Liver (tissue), 9 donors: Measurements from ENCODE around the gene TMEM14A. TPM values are rescaled to one million over a fixed set of nuclear protein-coding genes. Genes with fewer than 3 reads are reported as not detected.

ENCODE experiments used
- DNase-seq: peaks from one replicate; pipeline ENCODE4 v3.0.0-alpha.2; 2017; ENCODE audit warnings: low spot score
- H3K27ac ChIP-seq, 2 donors: one replicate each; pipeline ENCODE4 v1.7.0; 2013; ENCODE audit warnings: inconsistent platforms in 2 of 2, low read length in 2 of 2, control low read depth in 1 of 2, low read depth in 1 of 2, mild to moderate bottlenecking in 1 of 2
- H3K27me3 ChIP-seq, 4 donors: one replicate each; pipeline versions ENCODE4 v1.6.1 to v1.7.0; 2013; ENCODE audit warnings: low read length in 3 of 4, inconsistent platforms in 1 of 4, mild to moderate bottlenecking in 1 of 4, moderate library complexity in 1 of 4; ENCODE audit not compliant: control insufficient read depth in 4 of 4, insufficient read depth in 4 of 4
- H3K36me3 ChIP-seq, 4 donors: one replicate each; pipeline versions ENCODE4 v1.6.1 to v1.7.0; 2013; ENCODE audit warnings: low read length in 3 of 4, mild to moderate bottlenecking in 3 of 4, low read depth in 1 of 4, moderate library complexity in 1 of 4; ENCODE audit not compliant: control insufficient read depth in 4 of 4, insufficient read depth in 3 of 4
- H3K4me1 ChIP-seq, 4 donors: one replicate each; pipeline versions ENCODE4 v1.6.1 to v1.7.0; 2013; ENCODE audit warnings: low read length in 3 of 4, mild to moderate bottlenecking in 3 of 4, moderate library complexity in 1 of 4; ENCODE audit not compliant: control insufficient read depth in 4 of 4, insufficient read depth in 4 of 4
- H3K4me3 ChIP-seq, 3 donors: one replicate each; pipeline versions ENCODE4 v1.6.1 to v1.7.0; 2013; ENCODE audit warnings: low read length in 3 of 3, control low read depth in 1 of 3, low read depth in 1 of 3, mild to moderate bottlenecking in 1 of 3
- H3K9ac ChIP-seq, 2 donors: one replicate each; pipeline ENCODE4 v1.7.0; 2013; ENCODE audit warnings: low read length in 2 of 2, mild to moderate bottlenecking in 2 of 2, moderate library complexity in 2 of 2, control low read depth in 1 of 2, low read depth in 1 of 2
- H3K9me3 ChIP-seq, 4 donors: one replicate each; pipeline versions ENCODE4 v1.6.1 to v1.7.0; 2013; ENCODE audit warnings: low read length in 3 of 4; ENCODE audit not compliant: control insufficient read depth in 4 of 4
- CTCF ChIP-seq: fragments of 150-350 bp; IDR thresholded peaks from 2 replicates; pipeline ENCODE4 v1.5.1; 2017; ENCODE audit warnings: improper control_type of control experiment, low read depth, low read length; ENCODE audit not compliant: missing input control
- FOXA1 ChIP-seq: IDR thresholded peaks from 2 replicates; pipeline ENCODE4 v1.6.1; 2016; ENCODE audit warnings: antibody characterized with exemption
- FOXA2 ChIP-seq: IDR thresholded peaks from 2 replicates; pipeline ENCODE4 v1.6.1; 2016; ENCODE audit warnings: antibody characterized with exemption
- GABPA ChIP-seq, 2 donors: IDR thresholded peaks in 1 of 2; conservative IDR thresholded peaks in 1 of 2; 2 replicates each; pipeline ENCODE4 v1.6.1; 2016; ENCODE audit warnings: antibody characterized with exemption in 2 of 2, mild to moderate bottlenecking in 1 of 2, moderate library complexity in 1 of 2
- HNF4G ChIP-seq: IDR thresholded peaks from 2 replicates; pipeline ENCODE4 v1.6.1; 2016; ENCODE audit warnings: antibody characterized with exemption
- NR2F2 ChIP-seq: IDR thresholded peaks from 2 replicates; pipeline ENCODE4 v1.6.1; 2016; ENCODE audit warnings: antibody characterized with exemption
- RAD21 ChIP-seq, 2 donors: IDR thresholded peaks; 2 replicates each; pipeline ENCODE4 v1.6.1; 2016; ENCODE audit warnings: antibody characterized with exemption in 2 of 2, mild to moderate bottlenecking in 2 of 2
- SP1 ChIP-seq: IDR thresholded peaks from 2 replicates; pipeline ENCODE4 v1.6.1; 2018; ENCODE audit warnings: antibody characterized with exemption, mild to moderate bottlenecking
- TAF1 ChIP-seq: conservative IDR thresholded peaks from 2 replicates; pipeline ENCODE4 v1.6.1; 2016; ENCODE audit warnings: antibody characterized with exemption, mild to moderate bottlenecking
- YY1 ChIP-seq: IDR thresholded peaks from 2 replicates; pipeline ENCODE4 v1.6.1; 2016; ENCODE audit warnings: antibody characterized with exemption, mild to moderate bottlenecking
- ZBTB33 ChIP-seq: IDR thresholded peaks from 2 replicates; pipeline ENCODE4 v1.6.1; 2016; ENCODE audit warnings: antibody characterized with exemption
- WGBS: extraction: QIAGEN DNeasy Blood & Tissue Kit; methylation state at CpG from one replicate; pipeline ENCODE4 v1.1.7; 2013; 5-methylcytosine and 5-hydroxymethylcytosine counted together
- polyA plus RNA-seq, 2 donors: library from polyadenylated mRNA; stranded (reverse) in 1 of 2; unstranded in 1 of 2; fragments of 200-250 nt in 1 of 2; fragments of >200 nt in 1 of 2; fragmentation: Nextera tagmentation in 1 of 2; extraction: Ambion mirVana in 1 of 2; gene quantifications; one replicate each; pipeline versions ENCODE4 v1.2.1 to v1.2.3, GENCODE V29; 2013 to 2015
- total RNA-seq, 2 donors: library from RNA; depleted of rRNA; stranded (reverse); fragments of >200 nt; gene quantifications; one replicate each; pipeline ENCODE4 v1.2.3, GENCODE V29; 2014
- TF ChIP-seq, protein P1 (sequence below): IDR thresholded peaks from 2 replicates; pipeline ENCODE4 v1.6.1; 2016; ENCODE audit warnings: antibody characterized with exemption
- TF ChIP-seq, protein P2 (sequence below): IDR thresholded peaks from 2 replicates; pipeline ENCODE4 v1.6.1; 2016; ENCODE audit warnings: antibody characterized with exemption
- TF ChIP-seq, protein P3 (sequence below): IDR thresholded peaks from 2 replicates; pipeline ENCODE4 v1.6.1; 2016; ENCODE audit warnings: antibody characterized with exemption, mild to moderate bottlenecking
- donor health status: healthy.
- donor health status: healthy.
- donor health status: healthy.
- donor health status: healthy.
- donor health status: healthy.

TMEM14A gene
- total and polyA plus RNA-seq, 4 donors, result 15.6 to 63.6 (median 22.9) TPM

GRCh38 chr6:52645976-52646375 is 24.9 kb upstream of the TMEM14A start:
- DNase-seq, result no peak
- H3K27ac ChIP-seq, result no peak overlapping the region
- H3K27me3 ChIP-seq, result no peaks in the 10 kb centered on the region
- H3K9me3 ChIP-seq, result no peaks in the 10 kb centered on the region
- H3K4me1 ChIP-seq, result no peaks in the 10 kb centered on the region
- H3K36me3 ChIP-seq, result no peaks in the 10 kb centered on the region
- 90% methylated on average over 4 of the region's 4 CpGs for WGBS
- H3K9ac ChIP-seq, result no peak overlapping the region
- TF ChIP-seq NR2F2 (no peak), YY1 (no peak), HNF4G (no peak), GABPA (IDR thresholded peaks at IDR 0.05 in 1 of 2, conservative IDR thresholded peaks at IDR 0.05 in 1 of 2) (no peak), TAF1 (no peak), FOXA1 (no peak), SP1 (no peak), FOXA2 (no peak), RAD21 (IDR thresholded peaks at IDR 0.05) (no peak), ZBTB33 (no peak)
- TF ChIP-seq, protein P1, sequence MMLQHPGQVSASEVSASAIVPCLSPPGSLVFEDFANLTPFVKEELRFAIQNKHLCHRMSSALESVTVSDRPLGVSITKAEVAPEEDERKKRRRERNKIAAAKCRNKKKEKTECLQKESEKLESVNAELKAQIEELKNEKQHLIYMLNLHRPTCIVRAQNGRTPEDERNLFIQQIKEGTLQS, result no peak
- TF ChIP-seq, protein P2, sequence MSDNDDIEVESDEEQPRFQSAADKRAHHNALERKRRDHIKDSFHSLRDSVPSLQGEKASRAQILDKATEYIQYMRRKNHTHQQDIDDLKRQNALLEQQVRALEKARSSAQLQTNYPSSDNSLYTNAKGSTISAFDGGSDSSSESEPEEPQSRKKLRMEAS, result no peak
- TF ChIP-seq, protein P3, sequence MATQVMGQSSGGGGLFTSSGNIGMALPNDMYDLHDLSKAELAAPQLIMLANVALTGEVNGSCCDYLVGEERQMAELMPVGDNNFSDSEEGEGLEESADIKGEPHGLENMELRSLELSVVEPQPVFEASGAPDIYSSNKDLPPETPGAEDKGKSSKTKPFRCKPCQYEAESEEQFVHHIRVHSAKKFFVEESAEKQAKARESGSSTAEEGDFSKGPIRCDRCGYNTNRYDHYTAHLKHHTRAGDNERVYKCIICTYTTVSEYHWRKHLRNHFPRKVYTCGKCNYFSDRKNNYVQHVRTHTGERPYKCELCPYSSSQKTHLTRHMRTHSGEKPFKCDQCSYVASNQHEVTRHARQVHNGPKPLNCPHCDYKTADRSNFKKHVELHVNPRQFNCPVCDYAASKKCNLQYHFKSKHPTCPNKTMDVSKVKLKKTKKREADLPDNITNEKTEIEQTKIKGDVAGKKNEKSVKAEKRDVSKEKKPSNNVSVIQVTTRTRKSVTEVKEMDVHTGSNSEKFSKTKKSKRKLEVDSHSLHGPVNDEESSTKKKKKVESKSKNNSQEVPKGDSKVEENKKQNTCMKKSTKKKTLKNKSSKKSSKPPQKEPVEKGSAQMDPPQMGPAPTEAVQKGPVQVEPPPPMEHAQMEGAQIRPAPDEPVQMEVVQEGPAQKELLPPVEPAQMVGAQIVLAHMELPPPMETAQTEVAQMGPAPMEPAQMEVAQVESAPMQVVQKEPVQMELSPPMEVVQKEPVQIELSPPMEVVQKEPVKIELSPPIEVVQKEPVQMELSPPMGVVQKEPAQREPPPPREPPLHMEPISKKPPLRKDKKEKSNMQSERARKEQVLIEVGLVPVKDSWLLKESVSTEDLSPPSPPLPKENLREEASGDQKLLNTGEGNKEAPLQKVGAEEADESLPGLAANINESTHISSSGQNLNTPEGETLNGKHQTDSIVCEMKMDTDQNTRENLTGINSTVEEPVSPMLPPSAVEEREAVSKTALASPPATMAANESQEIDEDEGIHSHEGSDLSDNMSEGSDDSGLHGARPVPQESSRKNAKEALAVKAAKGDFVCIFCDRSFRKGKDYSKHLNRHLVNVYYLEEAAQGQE, result no peak
- no peak overlapping the region for H3K4me3 ChIP-seq

GRCh38 chr6:52647199-52647598 is 23.7 kb upstream of the TMEM14A start:
- no peaks in the 10 kb centered on the region for H3K4me1 ChIP-seq
- H3K36me3 ChIP-seq, result no peaks in the 10 kb centered on the region
- TF ChIP-seq, protein P1, result no peak
- TF ChIP-seq CTCF, result no peak
- DNase-seq, result no peak
- no peak overlapping the region for H3K27ac ChIP-seq
- 92% methylated on average over 3 of the region's 3 CpGs for WGBS
- H3K9me3 ChIP-seq, result no peaks in the 10 kb centered on the region
- H3K27me3 ChIP-seq, result no peaks in the 10 kb centered on the region
- H3K4me3 ChIP-seq, result no peak overlapping the region
- H3K9ac ChIP-seq, result no peak overlapping the region
